ENCODE data around the gene GFAP.

DNA sequence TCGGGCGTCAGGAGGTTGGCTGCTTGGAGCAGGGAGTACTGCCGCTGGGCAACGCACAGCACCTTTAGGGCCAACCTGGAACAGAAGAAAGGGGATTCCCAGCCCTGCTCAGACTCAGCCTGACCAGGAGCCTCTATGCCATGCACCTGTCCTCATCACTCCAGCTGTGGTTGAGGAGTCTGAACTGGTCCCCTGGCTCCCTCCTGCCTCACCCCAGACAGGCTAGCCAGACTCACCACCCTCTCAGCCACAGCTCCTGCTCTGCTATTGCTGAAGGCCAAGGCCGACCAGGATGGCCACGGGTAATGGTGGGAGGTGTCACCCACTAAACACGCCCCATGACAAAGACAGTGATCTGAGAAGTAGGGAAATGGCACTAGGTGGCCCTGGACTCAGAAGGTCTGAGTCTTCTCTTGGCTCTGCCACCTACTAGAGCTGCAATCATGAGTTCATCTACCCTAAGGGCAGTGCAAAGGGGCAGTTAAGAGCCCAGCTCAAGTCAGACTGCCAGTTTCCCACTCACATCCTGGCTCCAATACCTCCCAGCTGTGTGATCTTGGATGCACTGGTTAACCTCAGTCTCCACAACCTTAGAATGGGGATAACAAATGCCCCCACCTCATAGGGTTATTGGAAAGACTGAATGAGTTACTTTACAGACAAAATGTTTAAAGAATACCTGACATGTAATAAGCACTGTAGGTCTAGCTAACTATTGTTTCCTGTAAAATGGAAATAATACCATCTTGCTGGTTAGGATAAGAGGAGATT, 13.8 kb upstream of the GFAP start:
- TF ChIP-seq, protein P1, sequence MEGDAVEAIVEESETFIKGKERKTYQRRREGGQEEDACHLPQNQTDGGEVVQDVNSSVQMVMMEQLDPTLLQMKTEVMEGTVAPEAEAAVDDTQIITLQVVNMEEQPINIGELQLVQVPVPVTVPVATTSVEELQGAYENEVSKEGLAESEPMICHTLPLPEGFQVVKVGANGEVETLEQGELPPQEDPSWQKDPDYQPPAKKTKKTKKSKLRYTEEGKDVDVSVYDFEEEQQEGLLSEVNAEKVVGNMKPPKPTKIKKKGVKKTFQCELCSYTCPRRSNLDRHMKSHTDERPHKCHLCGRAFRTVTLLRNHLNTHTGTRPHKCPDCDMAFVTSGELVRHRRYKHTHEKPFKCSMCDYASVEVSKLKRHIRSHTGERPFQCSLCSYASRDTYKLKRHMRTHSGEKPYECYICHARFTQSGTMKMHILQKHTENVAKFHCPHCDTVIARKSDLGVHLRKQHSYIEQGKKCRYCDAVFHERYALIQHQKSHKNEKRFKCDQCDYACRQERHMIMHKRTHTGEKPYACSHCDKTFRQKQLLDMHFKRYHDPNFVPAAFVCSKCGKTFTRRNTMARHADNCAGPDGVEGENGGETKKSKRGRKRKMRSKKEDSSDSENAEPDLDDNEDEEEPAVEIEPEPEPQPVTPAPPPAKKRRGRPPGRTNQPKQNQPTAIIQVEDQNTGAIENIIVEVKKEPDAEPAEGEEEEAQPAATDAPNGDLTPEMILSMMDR (IDR thresholded peaks at IDR 0.05) = no peak
- TF ChIP-seq POLR2A (IDR thresholded peaks at IDR 0.05) = no peak
